Measurements from ENCODE around the gene ANO6. TPM values are rescaled to one million over a fixed set of nuclear protein-coding genes. Genes with fewer than 3 reads are reported as not detected.

The ANO6 gene
- total and polyA plus RNA-seq, 2 donors (not counting 1 experiment from before 2014, with no cell fraction given), result 6.6 to 19.5 TPM

- H3K4me1 Mint-ChIP-seq, result no peaks in the 10 kb centered on the region
- no peaks in the 10 kb centered on the region for H3K79me2 ChIP-seq (ENCODE audit: control insufficient read depth, insufficient read depth, low read length)
- H3K9ac ChIP-seq (ENCODE audit: low read length), result no peak overlapping the region
- DNase-seq, result no peak
- peaks cover 1% of the 10 kb centered on the region for H3K27me3 Mint-ChIP-seq
- ChIA-PET POLR2A (no interaction called here), CTCF (no interaction called here)
- no peak overlapping the region for H3K4me2 ChIP-seq (replicated peaks; ENCODE audit: low read depth, low read length, poor library complexity, severe bottlenecking)
- H3K4me1 ChIP-seq (ENCODE audit: control insufficient read depth in 2 of 2, insufficient read depth in 2 of 2, low read length in 2 of 2), result no peaks in the 10 kb centered on the region
- H3K4me3 ChIP-seq (ENCODE audit: control extremely low read depth in 1 of 5, extremely low read depth in 1 of 5, insufficient read depth in 1 of 5, low read depth in 2 of 5, low read length in 4 of 5), result no peak overlapping the region
- H3K27ac ChIP-seq (ENCODE audit: low read length in 2 of 2), result no peak overlapping the region
- H3K4me3 Mint-ChIP-seq, result no peak overlapping the region
- no peaks in the 10 kb centered on the region for H3K9me3 ChIP-seq (ENCODE audit: control extremely low read depth in 1 of 3, control insufficient read depth in 2 of 3, insufficient read depth in 1 of 3, low read length in 2 of 3)
- H2AFZ ChIP-seq (ENCODE audit: insufficient read depth, low read depth, low read length, poor library complexity, severe bottlenecking), result no peak overlapping the region
- H3K27me3 ChIP-seq (replicated peaks in 1 of 4; ENCODE audit: control extremely low read depth in 1 of 4, control insufficient read depth in 3 of 4, insufficient read depth in 4 of 4, low read length in 3 of 4), result peaks cover 0 to 12% (median 0%) of the 10 kb centered on the region in 4 experiments
- no peak overlapping the region for H3K27ac Mint-ChIP-seq
- no peaks in the 10 kb centered on the region for H3K9me3 Mint-ChIP-seq (ENCODE audit: insufficient read depth)
- no peak for TF ChIP-seq EZH2 (IDR thresholded peaks at IDR 0.05; ENCODE audit: borderline replicate concordance, insufficient read depth, low read depth, low read length, poor library complexity, severe bottlenecking)
- TF ChIP-seq, protein P1, sequence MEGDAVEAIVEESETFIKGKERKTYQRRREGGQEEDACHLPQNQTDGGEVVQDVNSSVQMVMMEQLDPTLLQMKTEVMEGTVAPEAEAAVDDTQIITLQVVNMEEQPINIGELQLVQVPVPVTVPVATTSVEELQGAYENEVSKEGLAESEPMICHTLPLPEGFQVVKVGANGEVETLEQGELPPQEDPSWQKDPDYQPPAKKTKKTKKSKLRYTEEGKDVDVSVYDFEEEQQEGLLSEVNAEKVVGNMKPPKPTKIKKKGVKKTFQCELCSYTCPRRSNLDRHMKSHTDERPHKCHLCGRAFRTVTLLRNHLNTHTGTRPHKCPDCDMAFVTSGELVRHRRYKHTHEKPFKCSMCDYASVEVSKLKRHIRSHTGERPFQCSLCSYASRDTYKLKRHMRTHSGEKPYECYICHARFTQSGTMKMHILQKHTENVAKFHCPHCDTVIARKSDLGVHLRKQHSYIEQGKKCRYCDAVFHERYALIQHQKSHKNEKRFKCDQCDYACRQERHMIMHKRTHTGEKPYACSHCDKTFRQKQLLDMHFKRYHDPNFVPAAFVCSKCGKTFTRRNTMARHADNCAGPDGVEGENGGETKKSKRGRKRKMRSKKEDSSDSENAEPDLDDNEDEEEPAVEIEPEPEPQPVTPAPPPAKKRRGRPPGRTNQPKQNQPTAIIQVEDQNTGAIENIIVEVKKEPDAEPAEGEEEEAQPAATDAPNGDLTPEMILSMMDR (IDR thresholded peaks at IDR 0.05), result no peak
- H4K20me1 ChIP-seq (ENCODE audit: control insufficient read depth, insufficient read depth, low read length, poor library complexity, severe bottlenecking), result no peaks in the 10 kb centered on the region
- no peaks in the 10 kb centered on the region for H3K36me3 ChIP-seq (replicated peaks in 1 of 2; ENCODE audit: control extremely low read depth in 1 of 2, control insufficient read depth in 1 of 2, extremely low read depth in 1 of 2, insufficient read depth in 2 of 2, low read length in 1 of 2)
- no peak for ATAC-seq (ENCODE audit: low read depth)
- WGBS (ENCODE audit: insufficient coverage), result 100% methylated on average over 1 of the region's 2 CpGs
- intact Hi-C loops (cut with micrococcal nuclease), result no loop called here
These were observed 46.9 kb upstream of the ANO6 start for GRCh38 chr12:45168976-45169375.

DNA sequence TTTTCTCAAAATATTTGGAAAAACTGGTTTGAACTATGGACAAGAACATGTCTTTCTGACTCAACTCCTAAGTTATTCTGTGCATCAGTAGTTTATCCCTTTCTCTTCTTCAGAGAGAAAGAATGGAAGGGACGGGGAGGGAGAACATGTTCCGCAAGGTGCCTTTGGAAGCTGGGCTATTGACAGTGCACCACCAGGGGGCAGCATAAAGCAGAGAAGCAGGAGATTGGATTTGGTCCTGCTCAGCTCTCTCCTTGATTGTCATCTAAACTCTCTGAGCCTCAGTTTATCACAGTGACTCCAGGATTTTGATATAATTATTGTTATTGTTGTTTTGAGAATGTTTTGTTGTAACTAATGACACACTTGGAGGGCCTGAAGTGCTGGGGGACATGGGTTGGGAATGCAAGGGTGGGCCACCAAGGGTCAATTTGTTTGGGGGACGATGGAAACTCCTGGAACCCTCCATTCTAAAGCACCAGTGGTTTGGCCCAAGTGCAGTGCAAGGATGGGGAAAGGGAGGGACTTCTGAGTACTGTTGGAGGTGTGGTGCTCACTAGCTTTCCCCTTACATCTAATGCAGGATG, 45.3 kb upstream of the ANO6 start:
- peak; percentile 75 for DNase-seq

More for the DNA sequence above, 45.3 kb upstream of the ANO6 start:
- intact Hi-C loops (cut with micrococcal nuclease), result loop anchor here (1.0 to 2.0 kb wide), 2 partner anchors 45 to 218 kb away; no protein-coding TSS in a partner anchor
- Mint-ChIP-seq H3K4me3 (no peak overlapping the region), H3K27me3 (no peaks in the 10 kb centered on the region), H3K4me1 (no peaks in the 10 kb centered on the region), H3K9me3 (ENCODE audit: insufficient read depth) (no peaks in the 10 kb centered on the region), H3K27ac (no peak overlapping the region)
- H3K79me2 ChIP-seq (ENCODE audit: control insufficient read depth, insufficient read depth, low read length), result no peaks in the 10 kb centered on the region
- no peak overlapping the region for H3K4me3 ChIP-seq (ENCODE audit: control extremely low read depth in 1 of 5, extremely low read depth in 1 of 5, insufficient read depth in 1 of 5, low read depth in 2 of 5, low read length in 4 of 5)
- H4K20me1 ChIP-seq (ENCODE audit: control insufficient read depth, insufficient read depth, low read length, poor library complexity, severe bottlenecking), result no peaks in the 10 kb centered on the region
- ChIA-PET POLR2A (no interaction called here), CTCF (interaction anchor here (0.6 to 2.3 kb wide), 23 partner anchors 8 to 574 kb away, joined by 3 to 21 read pairs (median 4); partner anchors contain the start of gene ANO6)
- WGBS (ENCODE audit: insufficient coverage), result 51% methylated on average over 3 of the region's 3 CpGs
- no peak overlapping the region for H3K4me2 ChIP-seq (replicated peaks; ENCODE audit: low read depth, low read length, poor library complexity, severe bottlenecking)
- no peak overlapping the region for H2AFZ ChIP-seq (ENCODE audit: insufficient read depth, low read depth, low read length, poor library complexity, severe bottlenecking)
- peak; percentile 36 for ATAC-seq (ENCODE audit: low read depth)
- peaks cover 0 to under 1% (median 0%) of the 10 kb centered on the region in 3 donors for H3K9me3 ChIP-seq (ENCODE audit: control extremely low read depth in 1 of 3, control insufficient read depth in 2 of 3, insufficient read depth in 1 of 3, low read length in 2 of 3)
- H3K27ac ChIP-seq (ENCODE audit: low read length in 2 of 2), result no peak overlapping the region
- H3K9ac ChIP-seq (ENCODE audit: low read length), result no peak overlapping the region
- TF ChIP-seq EZH2 (IDR thresholded peaks at IDR 0.05; ENCODE audit: borderline replicate concordance, insufficient read depth, low read depth, low read length, poor library complexity, severe bottlenecking), result no peak
- TF ChIP-seq, protein P1 (IDR thresholded peaks at IDR 0.05), result peak; percentile 97
- H3K4me1 ChIP-seq (ENCODE audit: control insufficient read depth in 2 of 2, insufficient read depth in 2 of 2, low read length in 2 of 2), result no peaks in the 10 kb centered on the region
- no peaks in the 10 kb centered on the region for H3K27me3 ChIP-seq (replicated peaks in 1 of 4; ENCODE audit: control extremely low read depth in 1 of 4, control insufficient read depth in 3 of 4, insufficient read depth in 4 of 4, low read length in 3 of 4)
- peaks cover 0 to under 1% of the 10 kb centered on the region in 2 experiments for H3K36me3 ChIP-seq (replicated peaks in 1 of 2; ENCODE audit: control extremely low read depth in 1 of 2, control insufficient read depth in 1 of 2, extremely low read depth in 1 of 2, insufficient read depth in 2 of 2, low read length in 1 of 2)

All from B cell (primary cell).